ENCODE data around the gene ADAM12.

DNA sequence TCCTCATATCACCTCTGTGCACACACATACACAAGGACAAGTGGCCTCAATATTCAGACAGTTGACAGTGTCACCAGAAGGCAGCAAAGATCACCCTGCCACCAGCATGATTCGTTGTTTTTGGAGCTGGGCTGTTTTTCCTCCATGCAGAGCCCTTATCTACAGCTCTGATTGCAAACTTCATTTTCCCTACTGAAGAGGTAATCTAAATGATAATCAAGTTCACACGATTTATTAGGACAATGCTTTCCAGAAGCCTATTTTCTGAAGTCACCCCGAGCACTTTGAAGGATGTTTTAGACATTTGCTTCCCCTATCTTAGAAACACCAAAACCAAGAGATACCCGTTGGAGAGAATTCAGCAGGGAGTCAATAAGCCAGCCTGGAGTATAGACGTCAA lies 46.0 kb upstream of the ADAM12 start:
- TF ChIP-seq, protein P1, sequence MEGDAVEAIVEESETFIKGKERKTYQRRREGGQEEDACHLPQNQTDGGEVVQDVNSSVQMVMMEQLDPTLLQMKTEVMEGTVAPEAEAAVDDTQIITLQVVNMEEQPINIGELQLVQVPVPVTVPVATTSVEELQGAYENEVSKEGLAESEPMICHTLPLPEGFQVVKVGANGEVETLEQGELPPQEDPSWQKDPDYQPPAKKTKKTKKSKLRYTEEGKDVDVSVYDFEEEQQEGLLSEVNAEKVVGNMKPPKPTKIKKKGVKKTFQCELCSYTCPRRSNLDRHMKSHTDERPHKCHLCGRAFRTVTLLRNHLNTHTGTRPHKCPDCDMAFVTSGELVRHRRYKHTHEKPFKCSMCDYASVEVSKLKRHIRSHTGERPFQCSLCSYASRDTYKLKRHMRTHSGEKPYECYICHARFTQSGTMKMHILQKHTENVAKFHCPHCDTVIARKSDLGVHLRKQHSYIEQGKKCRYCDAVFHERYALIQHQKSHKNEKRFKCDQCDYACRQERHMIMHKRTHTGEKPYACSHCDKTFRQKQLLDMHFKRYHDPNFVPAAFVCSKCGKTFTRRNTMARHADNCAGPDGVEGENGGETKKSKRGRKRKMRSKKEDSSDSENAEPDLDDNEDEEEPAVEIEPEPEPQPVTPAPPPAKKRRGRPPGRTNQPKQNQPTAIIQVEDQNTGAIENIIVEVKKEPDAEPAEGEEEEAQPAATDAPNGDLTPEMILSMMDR (IDR thresholded peaks at IDR 0.05; ENCODE audit: low read depth, low read length, poor library complexity, severe bottlenecking) = no peak
- no peak for TF ChIP-seq EZH2phosphoT487 (IDR thresholded peaks at IDR 0.05; ENCODE audit: borderline replicate concordance, low read length)

All from DOHH2 (cell line).